ENCODE results near the gene TMEM117.

TMEM117 gene

DNA sequence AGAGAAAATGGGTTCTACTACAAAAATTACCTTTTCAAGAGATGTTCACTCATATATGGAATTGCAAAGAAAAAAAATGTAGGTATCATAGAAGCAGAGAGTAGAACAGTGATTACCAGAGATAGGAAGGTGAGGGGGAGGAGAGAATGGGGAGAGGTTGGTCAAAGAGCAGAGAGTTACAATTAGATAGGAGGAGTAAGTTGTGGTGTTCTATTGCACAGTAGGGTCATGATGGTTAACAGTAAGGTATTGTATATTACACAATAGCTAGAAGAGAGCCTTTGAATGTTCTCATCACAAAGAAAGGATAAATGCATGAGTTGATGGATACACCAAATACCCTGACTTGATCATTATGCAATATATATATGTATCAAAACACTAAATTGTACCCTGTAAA is 145.8 kb downstream of the TMEM117 start:
- DNase-seq (ENCODE audit: low read depth), result no peak
- TF ChIP-seq, protein P1, sequence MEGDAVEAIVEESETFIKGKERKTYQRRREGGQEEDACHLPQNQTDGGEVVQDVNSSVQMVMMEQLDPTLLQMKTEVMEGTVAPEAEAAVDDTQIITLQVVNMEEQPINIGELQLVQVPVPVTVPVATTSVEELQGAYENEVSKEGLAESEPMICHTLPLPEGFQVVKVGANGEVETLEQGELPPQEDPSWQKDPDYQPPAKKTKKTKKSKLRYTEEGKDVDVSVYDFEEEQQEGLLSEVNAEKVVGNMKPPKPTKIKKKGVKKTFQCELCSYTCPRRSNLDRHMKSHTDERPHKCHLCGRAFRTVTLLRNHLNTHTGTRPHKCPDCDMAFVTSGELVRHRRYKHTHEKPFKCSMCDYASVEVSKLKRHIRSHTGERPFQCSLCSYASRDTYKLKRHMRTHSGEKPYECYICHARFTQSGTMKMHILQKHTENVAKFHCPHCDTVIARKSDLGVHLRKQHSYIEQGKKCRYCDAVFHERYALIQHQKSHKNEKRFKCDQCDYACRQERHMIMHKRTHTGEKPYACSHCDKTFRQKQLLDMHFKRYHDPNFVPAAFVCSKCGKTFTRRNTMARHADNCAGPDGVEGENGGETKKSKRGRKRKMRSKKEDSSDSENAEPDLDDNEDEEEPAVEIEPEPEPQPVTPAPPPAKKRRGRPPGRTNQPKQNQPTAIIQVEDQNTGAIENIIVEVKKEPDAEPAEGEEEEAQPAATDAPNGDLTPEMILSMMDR (IDR thresholded peaks at IDR 0.05; ENCODE audit: low read depth, low read length, missing control alignments), result no peak
- H3K4me3 ChIP-seq (ENCODE audit: low read depth, low read length), result no peak overlapping the region

DNA sequence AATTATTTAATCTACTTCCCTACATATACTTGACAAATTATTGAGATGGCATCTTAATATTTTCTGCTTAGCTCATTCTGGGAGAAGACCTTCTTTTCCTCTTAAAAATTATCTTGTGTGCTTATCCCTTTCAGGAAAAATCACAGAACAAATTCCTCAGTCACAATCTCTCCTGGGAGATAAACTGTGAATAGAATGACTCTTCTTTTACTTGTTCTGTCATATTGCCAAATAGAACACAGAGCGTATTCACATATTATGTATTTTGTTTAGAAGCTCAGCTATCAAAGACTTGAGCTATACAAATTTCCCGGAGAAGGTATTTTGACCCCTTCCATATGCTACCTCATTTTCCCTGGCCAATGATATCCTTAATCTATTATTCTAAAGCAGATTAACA is 146.7 kb downstream of the TMEM117 start:
- TF ChIP-seq, protein P1 (IDR thresholded peaks at IDR 0.05; ENCODE audit: low read depth, low read length, missing control alignments), result no peak
- DNase-seq (ENCODE audit: low read depth), result no peak
- H3K4me3 ChIP-seq (ENCODE audit: low read depth, low read length), result no peak overlapping the region

DNA sequence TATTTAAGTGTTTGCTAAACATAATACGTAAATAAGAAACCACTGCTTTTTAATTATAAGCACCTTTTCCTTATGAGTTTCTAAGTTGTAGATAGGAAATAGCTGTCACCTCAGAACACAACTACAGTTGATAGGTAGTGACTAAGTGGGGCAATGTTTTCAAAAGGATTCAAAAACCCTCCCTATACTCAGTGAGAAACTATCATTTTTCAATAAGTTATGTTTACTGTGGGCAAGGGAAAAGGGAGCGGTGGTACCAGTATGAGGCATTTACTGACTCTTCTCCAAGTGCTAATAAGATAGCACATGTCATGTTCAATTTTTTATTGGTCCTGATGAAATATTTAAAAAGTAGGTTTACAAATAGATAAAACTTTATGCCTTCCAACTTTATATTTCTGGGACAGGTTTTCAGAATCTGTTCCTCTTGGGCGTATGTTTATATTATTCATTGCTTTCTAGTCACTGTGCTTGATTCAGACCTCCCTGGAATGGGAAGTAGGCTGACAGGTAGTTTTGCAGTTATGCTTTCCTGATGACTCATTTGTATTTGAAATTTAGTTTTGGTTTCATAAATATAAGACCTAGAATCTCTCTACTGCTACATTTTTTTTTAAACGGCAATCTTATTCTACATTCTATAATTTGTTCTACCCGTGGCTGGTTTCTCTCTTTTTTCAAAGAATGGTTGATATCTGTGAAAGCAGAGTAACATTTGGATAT is 153.1 kb downstream of the TMEM117 start:
- peak; percentile 10 for DNase-seq (ENCODE audit: low read depth)
- TF ChIP-seq, protein P1 (IDR thresholded peaks at IDR 0.05; ENCODE audit: low read depth, low read length, missing control alignments), result no peak
- no peak overlapping the region for H3K4me3 ChIP-seq (ENCODE audit: low read depth, low read length)

DNA sequence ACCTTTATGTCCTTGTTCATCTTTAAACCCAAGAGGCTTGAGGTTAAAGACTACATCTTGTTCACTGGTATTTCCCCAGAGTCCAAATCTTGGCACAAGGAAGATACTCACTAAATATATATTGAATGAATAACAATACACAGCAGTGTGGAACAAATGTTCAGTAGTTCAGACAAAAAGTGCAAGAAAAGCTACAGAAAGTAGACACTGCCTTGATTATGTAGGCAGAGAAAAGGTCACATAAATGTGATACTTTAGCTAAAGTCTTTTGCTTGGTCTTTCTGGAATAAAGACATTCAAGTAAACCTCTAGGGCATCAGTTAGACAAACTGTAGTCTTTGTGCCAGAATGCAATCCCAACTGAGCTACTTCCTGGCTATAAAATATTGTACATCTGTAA is 157.0 kb downstream of the TMEM117 start:
- DNase-seq (ENCODE audit: low read depth), result no peak
- TF ChIP-seq, protein P1 (IDR thresholded peaks at IDR 0.05; ENCODE audit: low read depth, low read length, missing control alignments), result no peak
- no peak overlapping the region for H3K4me3 ChIP-seq (ENCODE audit: low read depth, low read length)

DNA sequence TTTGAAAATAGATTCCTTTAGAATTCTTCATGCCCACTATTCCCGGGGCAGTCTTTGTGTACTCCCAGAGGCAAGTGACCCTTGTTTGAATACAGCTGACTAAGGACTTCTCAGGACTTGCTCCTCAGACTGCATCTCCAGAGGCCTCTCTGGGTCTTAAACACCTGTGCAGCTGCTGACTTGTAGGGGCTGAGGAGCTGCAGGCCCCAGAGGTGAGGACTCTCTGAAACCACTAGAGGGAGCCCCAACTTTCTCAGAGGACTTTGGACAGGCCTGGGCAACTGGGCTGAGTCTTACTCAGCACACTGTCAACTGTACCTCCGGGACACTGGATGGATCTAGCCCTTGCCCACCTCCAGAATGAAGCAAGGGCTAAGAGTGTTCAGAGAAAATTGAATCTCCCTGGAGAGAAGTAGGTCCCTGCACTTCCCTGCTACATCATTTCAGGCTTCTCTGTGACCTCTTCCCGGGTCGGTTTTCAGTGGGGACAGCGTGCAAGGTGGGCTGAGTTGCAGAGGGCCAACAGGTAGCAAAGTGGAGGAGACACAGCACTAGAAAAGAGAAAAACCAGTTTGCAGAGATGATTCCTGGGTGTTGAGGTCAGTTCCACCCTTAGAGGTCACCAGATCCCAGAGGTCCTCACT is 164.6 kb downstream of the TMEM117 start:
- DNase-seq (ENCODE audit: low read depth), result no peak
- TF ChIP-seq, protein P1 (IDR thresholded peaks at IDR 0.05; ENCODE audit: low read depth, low read length, missing control alignments), result peak; percentile 79

DNA sequence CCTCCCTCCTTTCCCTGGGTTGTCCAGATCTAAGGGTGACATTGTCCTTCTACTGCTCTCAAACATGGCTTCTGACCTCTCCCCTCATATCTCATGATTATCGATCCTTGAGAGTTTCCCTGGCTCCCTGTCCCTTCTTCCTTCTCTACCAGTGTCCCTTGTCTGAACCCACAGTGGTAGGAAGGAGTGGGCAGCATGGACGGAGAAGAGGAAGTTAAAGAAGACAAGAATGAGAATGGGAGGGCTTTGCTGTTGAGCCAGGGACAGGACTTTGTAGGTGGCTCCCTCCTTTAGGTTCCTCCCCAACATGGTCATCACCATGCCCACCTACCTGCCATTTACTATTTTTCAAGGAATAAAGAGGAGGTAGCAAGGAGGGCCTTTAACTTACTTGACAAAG is 166.7 kb downstream of the TMEM117 start:
- TF ChIP-seq, protein P1 (IDR thresholded peaks at IDR 0.05; ENCODE audit: low read depth, low read length, missing control alignments), result no peak
- no peak for DNase-seq (ENCODE audit: low read depth)
- H3K4me3 ChIP-seq (ENCODE audit: low read depth, low read length), result no peak overlapping the region

More for the DNA sequence above, 164.6 kb downstream of the TMEM117 start:
- no peak overlapping the region for H3K4me3 ChIP-seq (ENCODE audit: low read depth, low read length)

Measured in GM12864 (cell line).